Thoracic aorta (tissue), 2 donors: ENCODE measurements around the gene USP7. TPM values are rescaled to one million over a fixed set of nuclear protein-coding genes. Genes with fewer than 3 reads are reported as not detected.

Experiments used
- ATAC-seq: fragments of 150-250 bp; one replicate; pipeline ENCODE4 v1.8.0; 2017; ENCODE audit warnings: low read depth; ENCODE audit not compliant: insufficient number of reproducible peaks, low FRiP score
- DNase-seq: peaks from one replicate; pipeline ENCODE4 v3.0.0-alpha.2; 2020; ENCODE audit warnings: low spot score
- H3K27ac ChIP-seq, 2 donors: fragments of 200-600 bp; sonication (generic); 1 replicate in 1 of 2; 2 replicates in 1 of 2; pipeline ENCODE4 v1.5.1; 2016; ENCODE audit warnings: mild to moderate bottlenecking in 2 of 2, moderate library complexity in 2 of 2
- H3K27me3 ChIP-seq: fragments of 200-600 bp; sonication (generic); replicated peaks from 2 replicates; pipeline ENCODE4 v1.6.0; 2016; ENCODE audit warnings: mild to moderate bottlenecking; ENCODE audit not compliant: insufficient read depth
- H3K36me3 ChIP-seq: fragments of 200-600 bp; sonication (generic); one replicate; pipeline ENCODE4 v1.5.1; 2016
- H3K4me1 ChIP-seq, 2 donors: fragments of 200-600 bp; sonication (generic); 1 replicate in 1 of 2; 2 replicates in 1 of 2; pipeline versions ENCODE4 v1.5.1 to v1.6.0; 2016; ENCODE audit warnings: low read depth in 2 of 2, mild to moderate bottlenecking in 1 of 2; ENCODE audit not compliant: control insufficient read depth in 1 of 2
- H3K4me3 ChIP-seq: fragments of 200-600 bp; sonication (generic); 2 replicates; pipeline ENCODE4 v1.5.1; 2016; ENCODE audit warnings: mild to moderate bottlenecking
- H3K9me3 ChIP-seq: fragments of 200-600 bp; sonication (generic); 2 replicates; pipeline ENCODE4 v1.5.1; 2016
- total RNA-seq, 2 donors: library from RNA; depleted of rRNA; stranded (reverse); fragments of >200 nt; gene quantifications; one replicate each; pipeline versions ENCODE4 v1.1.0 to v1.2.3, GENCODE V29; 2016
- TF ChIP-seq, protein P1 (sequence below): fragments of 200-600 bp; sonication (generic); IDR thresholded peaks from one replicate; pipeline ENCODE4 v1.5.1; 2019; ENCODE audit warnings: antibody characterized with exemption

USP7 gene
- total RNA-seq, 2 donors from 2014 or later: 61.2 to 93.8 TPM

DNA sequence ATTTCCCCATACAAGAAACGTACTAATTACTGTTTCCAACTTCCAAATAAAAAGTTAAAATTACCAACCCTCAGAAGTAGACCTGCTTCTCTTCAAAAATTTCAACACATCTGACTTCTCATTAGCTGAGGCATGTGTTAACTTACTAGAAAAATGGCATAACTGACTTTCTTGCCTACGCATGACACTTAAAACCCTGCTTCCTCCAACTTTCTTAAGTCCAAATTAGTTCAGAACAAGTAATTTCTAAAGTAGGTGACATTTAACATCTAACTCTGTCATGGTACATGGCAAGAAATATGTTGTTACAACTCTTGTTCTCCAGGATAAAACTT is 6.7 kb downstream of the USP7 start:
- no peaks in the 10 kb centered on the region for H3K9me3 ChIP-seq
- no peak overlapping the region for H3K27ac ChIP-seq
- ATAC-seq (no peak), DNase-seq (no peak)
- H3K27me3 ChIP-seq: no peaks in the 10 kb centered on the region
- no peaks in the 10 kb centered on the region for H3K36me3 ChIP-seq
- TF ChIP-seq, protein P1, sequence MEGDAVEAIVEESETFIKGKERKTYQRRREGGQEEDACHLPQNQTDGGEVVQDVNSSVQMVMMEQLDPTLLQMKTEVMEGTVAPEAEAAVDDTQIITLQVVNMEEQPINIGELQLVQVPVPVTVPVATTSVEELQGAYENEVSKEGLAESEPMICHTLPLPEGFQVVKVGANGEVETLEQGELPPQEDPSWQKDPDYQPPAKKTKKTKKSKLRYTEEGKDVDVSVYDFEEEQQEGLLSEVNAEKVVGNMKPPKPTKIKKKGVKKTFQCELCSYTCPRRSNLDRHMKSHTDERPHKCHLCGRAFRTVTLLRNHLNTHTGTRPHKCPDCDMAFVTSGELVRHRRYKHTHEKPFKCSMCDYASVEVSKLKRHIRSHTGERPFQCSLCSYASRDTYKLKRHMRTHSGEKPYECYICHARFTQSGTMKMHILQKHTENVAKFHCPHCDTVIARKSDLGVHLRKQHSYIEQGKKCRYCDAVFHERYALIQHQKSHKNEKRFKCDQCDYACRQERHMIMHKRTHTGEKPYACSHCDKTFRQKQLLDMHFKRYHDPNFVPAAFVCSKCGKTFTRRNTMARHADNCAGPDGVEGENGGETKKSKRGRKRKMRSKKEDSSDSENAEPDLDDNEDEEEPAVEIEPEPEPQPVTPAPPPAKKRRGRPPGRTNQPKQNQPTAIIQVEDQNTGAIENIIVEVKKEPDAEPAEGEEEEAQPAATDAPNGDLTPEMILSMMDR: no peak
- H3K4me1 ChIP-seq: peaks cover 64 to 83% of the 10 kb centered on the region in 2 donors
- H3K4me3 ChIP-seq: no peak overlapping the region

DNA sequence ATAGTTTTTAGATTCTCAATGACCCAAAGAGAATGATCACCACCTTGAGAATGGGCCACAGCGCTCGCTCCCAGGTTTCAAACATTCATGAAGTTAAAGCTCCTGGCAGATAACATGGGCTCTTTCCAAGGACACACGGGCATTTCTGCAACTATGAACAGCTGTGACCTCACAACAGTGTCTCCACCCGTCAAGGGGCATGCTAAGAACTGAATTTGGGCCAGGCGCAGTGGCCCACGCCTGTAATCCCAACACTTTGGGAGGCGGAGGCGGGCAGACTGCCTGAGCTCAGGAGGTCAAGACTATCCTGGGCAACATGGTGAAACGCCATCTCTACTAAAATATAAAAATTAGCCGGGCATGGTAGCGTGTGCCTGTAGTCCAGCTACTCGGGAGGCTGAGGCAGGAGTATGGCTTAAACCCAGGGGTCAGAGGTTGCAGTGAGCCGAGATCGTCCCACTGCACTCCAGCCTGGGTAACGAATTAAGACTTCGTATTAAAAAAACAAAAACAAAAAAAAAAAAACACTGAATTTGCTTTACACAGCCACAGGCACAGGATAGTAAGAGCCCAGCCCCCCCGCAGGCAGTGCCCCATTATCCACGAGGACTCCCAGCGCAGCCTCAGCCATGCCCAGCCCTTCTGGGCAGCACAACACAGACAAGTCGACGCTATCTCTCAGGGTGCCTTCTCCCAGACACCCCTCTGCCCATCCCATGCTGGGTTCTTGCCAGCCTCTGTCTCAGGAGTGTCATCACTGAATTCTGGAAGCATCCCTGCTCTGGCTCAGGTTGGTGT is 7.2 kb downstream of the USP7 start:
- no peak for ATAC-seq
- DNase-seq: no peak
- Histone ChIP-seq H3K27me3 (no peaks in the 10 kb centered on the region), H3K4me1 (peaks cover 62 to 83% of the 10 kb centered on the region in 2 donors), H3K9me3 (no peaks in the 10 kb centered on the region), H3K4me3 (no peak overlapping the region), H3K27ac (no peak overlapping the region), H3K36me3 (no peaks in the 10 kb centered on the region)
- TF ChIP-seq, protein P1: no peak

DNA sequence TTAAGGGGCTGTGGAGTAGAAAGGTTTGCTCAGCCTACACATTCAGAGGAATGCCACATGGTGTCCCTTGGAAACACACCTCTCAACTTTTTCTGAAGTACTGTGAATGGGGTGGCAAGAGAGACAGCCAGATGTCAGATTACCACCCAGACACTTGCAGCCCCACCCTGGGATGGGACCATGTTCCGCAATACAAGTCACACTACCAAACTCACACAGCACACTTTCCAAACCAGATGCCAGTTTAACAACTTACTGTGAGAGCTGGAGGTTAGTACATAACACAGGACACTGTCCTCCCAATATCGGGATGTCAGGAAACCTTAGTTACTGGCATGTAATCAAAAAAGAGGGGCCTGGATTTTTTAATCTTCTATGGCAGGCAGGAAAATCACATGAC is 7.9 kb downstream of the USP7 start:
- no peak overlapping the region for H3K27ac ChIP-seq
- no peaks in the 10 kb centered on the region for H3K27me3 ChIP-seq
- H3K4me1 ChIP-seq: peaks cover 62 to 83% of the 10 kb centered on the region in 2 donors
- TF ChIP-seq, protein P1: no peak
- DNase-seq (no peak), ATAC-seq (no peak)
- no peaks in the 10 kb centered on the region for H3K36me3 ChIP-seq
- H3K4me3 ChIP-seq: no peak overlapping the region
- H3K9me3 ChIP-seq: no peaks in the 10 kb centered on the region

DNA sequence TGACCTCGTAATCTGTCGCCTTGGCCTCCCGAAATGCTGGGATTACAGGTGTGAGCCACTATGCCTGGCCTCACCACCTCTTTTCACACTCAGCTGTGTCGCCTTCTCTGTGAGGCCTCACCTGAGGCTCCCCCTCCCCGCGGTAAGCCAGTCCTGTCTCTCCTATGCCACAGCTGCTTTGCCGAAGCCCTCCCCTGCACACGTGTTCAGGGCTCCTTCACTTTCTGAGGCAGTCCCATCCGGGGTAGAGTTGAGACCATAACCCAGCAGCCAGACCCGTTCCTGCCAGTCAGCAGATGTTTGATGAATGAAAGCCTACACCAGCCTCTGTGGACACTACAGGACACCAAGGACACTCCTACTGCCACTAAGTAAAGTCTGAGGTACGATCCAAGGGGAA is 10.6 kb downstream of the USP7 start:
- Histone ChIP-seq H3K9me3 (no peaks in the 10 kb centered on the region), H3K4me1 (peaks cover 51 to 73% of the 10 kb centered on the region in 2 donors), H3K27me3 (no peaks in the 10 kb centered on the region), H3K36me3 (no peaks in the 10 kb centered on the region), H3K27ac (no peak overlapping the region), H3K4me3 (no peak overlapping the region)
- TF ChIP-seq, protein P1: no peak
- no peak for DNase-seq
- ATAC-seq: no peak

DNA sequence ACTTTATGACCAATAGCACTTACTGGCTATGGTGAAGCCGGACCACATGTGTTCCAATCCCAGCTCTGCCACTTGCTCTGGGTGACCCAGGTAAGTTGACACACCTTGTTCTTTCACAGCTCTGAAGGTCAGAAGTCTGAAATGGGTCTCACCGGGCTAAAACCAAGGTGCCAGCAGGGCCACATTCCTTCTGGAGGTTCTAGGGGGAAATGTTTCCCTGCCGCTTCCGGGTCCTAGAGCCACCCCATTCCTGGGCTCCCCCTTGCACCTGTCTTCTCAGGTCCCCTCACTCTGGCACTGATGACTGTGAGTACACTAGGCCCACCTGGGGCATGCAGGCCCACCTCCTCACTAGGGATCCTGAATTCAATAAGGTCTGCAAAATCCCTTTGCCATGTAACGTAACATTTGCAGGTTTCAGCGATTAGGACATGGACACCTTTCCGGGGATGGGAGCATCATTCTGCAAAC is 11.4 kb downstream of the USP7 start:
- TF ChIP-seq, protein P1: no peak
- H3K27me3 ChIP-seq: no peaks in the 10 kb centered on the region
- no peaks in the 10 kb centered on the region for H3K36me3 ChIP-seq
- no peak overlapping the region for H3K4me3 ChIP-seq
- peaks cover 50 to 66% of the 10 kb centered on the region in 2 donors for H3K4me1 ChIP-seq
- H3K27ac ChIP-seq: no peak overlapping the region
- ATAC-seq (no peak), DNase-seq (no peak)
- H3K9me3 ChIP-seq: no peaks in the 10 kb centered on the region
